ENCODE results near the gene TLR6.

DNA sequence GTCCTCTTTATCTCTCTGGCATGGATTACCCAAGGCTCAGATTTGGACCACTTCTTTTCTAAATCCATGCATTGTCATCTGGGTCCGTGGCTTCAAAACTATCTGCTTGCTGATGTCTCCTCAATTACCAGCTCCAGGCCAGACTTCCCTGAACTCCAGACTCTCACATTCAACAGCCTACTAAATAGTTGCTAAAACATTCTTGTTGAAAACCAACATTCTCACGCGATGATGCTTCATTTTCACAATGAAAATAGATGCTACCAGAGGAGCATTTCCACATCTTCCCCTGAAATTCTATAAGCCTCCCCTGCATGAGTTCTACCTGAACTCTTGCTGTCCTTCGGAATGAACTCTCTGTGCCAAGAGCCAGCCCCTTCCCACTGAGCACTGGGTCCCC, 5.2 kb upstream of the TLR6 start:
- TF ChIP-seq, protein P1, sequence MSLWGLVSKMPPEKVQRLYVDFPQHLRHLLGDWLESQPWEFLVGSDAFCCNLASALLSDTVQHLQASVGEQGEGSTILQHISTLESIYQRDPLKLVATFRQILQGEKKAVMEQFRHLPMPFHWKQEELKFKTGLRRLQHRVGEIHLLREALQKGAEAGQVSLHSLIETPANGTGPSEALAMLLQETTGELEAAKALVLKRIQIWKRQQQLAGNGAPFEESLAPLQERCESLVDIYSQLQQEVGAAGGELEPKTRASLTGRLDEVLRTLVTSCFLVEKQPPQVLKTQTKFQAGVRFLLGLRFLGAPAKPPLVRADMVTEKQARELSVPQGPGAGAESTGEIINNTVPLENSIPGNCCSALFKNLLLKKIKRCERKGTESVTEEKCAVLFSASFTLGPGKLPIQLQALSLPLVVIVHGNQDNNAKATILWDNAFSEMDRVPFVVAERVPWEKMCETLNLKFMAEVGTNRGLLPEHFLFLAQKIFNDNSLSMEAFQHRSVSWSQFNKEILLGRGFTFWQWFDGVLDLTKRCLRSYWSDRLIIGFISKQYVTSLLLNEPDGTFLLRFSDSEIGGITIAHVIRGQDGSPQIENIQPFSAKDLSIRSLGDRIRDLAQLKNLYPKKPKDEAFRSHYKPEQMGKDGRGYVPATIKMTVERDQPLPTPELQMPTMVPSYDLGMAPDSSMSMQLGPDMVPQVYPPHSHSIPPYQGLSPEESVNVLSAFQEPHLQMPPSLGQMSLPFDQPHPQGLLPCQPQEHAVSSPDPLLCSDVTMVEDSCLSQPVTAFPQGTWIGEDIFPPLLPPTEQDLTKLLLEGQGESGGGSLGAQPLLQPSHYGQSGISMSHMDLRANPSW (CRISPR knock-in tag; conservative IDR thresholded peaks at IDR 0.05; ENCODE audit: low read depth), result no peak
- TF ChIP-seq, protein P2, sequence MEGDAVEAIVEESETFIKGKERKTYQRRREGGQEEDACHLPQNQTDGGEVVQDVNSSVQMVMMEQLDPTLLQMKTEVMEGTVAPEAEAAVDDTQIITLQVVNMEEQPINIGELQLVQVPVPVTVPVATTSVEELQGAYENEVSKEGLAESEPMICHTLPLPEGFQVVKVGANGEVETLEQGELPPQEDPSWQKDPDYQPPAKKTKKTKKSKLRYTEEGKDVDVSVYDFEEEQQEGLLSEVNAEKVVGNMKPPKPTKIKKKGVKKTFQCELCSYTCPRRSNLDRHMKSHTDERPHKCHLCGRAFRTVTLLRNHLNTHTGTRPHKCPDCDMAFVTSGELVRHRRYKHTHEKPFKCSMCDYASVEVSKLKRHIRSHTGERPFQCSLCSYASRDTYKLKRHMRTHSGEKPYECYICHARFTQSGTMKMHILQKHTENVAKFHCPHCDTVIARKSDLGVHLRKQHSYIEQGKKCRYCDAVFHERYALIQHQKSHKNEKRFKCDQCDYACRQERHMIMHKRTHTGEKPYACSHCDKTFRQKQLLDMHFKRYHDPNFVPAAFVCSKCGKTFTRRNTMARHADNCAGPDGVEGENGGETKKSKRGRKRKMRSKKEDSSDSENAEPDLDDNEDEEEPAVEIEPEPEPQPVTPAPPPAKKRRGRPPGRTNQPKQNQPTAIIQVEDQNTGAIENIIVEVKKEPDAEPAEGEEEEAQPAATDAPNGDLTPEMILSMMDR (IDR thresholded peaks at IDR 0.05), result no peak
- TF ChIP-seq, protein P3, sequence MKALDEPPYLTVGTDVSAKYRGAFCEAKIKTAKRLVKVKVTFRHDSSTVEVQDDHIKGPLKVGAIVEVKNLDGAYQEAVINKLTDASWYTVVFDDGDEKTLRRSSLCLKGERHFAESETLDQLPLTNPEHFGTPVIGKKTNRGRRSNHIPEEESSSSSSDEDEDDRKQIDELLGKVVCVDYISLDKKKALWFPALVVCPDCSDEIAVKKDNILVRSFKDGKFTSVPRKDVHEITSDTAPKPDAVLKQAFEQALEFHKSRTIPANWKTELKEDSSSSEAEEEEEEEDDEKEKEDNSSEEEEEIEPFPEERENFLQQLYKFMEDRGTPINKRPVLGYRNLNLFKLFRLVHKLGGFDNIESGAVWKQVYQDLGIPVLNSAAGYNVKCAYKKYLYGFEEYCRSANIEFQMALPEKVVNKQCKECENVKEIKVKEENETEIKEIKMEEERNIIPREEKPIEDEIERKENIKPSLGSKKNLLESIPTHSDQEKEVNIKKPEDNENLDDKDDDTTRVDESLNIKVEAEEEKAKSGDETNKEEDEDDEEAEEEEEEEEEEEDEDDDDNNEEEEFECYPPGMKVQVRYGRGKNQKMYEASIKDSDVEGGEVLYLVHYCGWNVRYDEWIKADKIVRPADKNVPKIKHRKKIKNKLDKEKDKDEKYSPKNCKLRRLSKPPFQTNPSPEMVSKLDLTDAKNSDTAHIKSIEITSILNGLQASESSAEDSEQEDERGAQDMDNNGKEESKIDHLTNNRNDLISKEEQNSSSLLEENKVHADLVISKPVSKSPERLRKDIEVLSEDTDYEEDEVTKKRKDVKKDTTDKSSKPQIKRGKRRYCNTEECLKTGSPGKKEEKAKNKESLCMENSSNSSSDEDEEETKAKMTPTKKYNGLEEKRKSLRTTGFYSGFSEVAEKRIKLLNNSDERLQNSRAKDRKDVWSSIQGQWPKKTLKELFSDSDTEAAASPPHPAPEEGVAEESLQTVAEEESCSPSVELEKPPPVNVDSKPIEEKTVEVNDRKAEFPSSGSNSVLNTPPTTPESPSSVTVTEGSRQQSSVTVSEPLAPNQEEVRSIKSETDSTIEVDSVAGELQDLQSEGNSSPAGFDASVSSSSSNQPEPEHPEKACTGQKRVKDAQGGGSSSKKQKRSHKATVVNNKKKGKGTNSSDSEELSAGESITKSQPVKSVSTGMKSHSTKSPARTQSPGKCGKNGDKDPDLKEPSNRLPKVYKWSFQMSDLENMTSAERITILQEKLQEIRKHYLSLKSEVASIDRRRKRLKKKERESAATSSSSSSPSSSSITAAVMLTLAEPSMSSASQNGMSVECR (CRISPR knock-in tag; IDR thresholded peaks at IDR 0.05; ENCODE audit: borderline replicate concordance), result no peak
- no peak for TF ChIP-seq JUN (CRISPR knock-in tag; IDR thresholded peaks at IDR 0.05)
- no peak for TF ChIP-seq ZNF232 (CRISPR knock-in tag; IDR thresholded peaks at IDR 0.05)
- no peak for TF ChIP-seq FOXK1 (CRISPR knock-in tag; IDR thresholded peaks at IDR 0.05)
- TF ChIP-seq, protein P4, sequence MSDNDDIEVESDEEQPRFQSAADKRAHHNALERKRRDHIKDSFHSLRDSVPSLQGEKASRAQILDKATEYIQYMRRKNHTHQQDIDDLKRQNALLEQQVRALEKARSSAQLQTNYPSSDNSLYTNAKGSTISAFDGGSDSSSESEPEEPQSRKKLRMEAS (CRISPR knock-in tag; IDR thresholded peaks at IDR 0.05), result no peak
- no peak for TF ChIP-seq JAZF1 (CRISPR knock-in tag; IDR thresholded peaks at IDR 0.05)
- TF ChIP-seq, protein P5, sequence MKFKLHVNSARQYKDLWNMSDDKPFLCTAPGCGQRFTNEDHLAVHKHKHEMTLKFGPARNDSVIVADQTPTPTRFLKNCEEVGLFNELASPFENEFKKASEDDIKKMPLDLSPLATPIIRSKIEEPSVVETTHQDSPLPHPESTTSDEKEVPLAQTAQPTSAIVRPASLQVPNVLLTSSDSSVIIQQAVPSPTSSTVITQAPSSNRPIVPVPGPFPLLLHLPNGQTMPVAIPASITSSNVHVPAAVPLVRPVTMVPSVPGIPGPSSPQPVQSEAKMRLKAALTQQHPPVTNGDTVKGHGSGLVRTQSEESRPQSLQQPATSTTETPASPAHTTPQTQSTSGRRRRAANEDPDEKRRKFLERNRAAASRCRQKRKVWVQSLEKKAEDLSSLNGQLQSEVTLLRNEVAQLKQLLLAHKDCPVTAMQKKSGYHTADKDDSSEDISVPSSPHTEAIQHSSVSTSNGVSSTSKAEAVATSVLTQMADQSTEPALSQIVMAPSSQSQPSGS (CRISPR knock-in tag; IDR thresholded peaks at IDR 0.05; ENCODE audit: borderline replicate concordance, low read depth), result no peak
- TF ChIP-seq, protein P6, sequence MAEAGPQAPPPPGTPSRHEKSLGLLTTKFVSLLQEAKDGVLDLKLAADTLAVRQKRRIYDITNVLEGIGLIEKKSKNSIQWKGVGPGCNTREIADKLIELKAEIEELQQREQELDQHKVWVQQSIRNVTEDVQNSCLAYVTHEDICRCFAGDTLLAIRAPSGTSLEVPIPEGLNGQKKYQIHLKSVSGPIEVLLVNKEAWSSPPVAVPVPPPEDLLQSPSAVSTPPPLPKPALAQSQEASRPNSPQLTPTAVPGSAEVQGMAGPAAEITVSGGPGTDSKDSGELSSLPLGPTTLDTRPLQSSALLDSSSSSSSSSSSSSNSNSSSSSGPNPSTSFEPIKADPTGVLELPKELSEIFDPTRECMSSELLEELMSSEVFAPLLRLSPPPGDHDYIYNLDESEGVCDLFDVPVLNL (CRISPR knock-in tag; IDR thresholded peaks at IDR 0.05; ENCODE audit: borderline replicate concordance, low read depth), result no peak
- TF ChIP-seq ZBTB21 (CRISPR knock-in tag; IDR thresholded peaks at IDR 0.05; ENCODE audit: borderline replicate concordance), result no peak
- TF ChIP-seq TCF7 (CRISPR knock-in tag; IDR thresholded peaks at IDR 0.05; ENCODE audit: low read depth), result no peak
